K562 (cell line): Measurements from ENCODE around the gene SMIM8. TPM values are rescaled to one million over a fixed set of nuclear protein-coding genes. Genes with fewer than 3 reads are reported as not detected.
A peak's percentile ranks its signal among the peaks of the same experiment; 100 is the strongest.

Experiments
- DMBX1 ChIP-seq: fragments of 250-450 bp; sonication (Bioruptor Pico); IDR thresholded peaks from 2 replicates; pipeline ENCODE4 v1.8.0; 2022; ENCODE audit warnings: inconsistent platforms, mild to moderate bottlenecking, moderate library complexity, borderline replicate concordance
- FOXK2 ChIP-seq, 2 experiments: fragments of 450-650 bp; IDR thresholded peaks in 1 of 2; conservative IDR thresholded peaks in 1 of 2; 2 replicates each; pipeline ENCODE4 v1.6.1; 2016; ENCODE audit warnings: low read depth in 2 of 2, mild to moderate bottlenecking in 1 of 2
- HDAC3 ChIP-seq: fragments of 450-650 bp; IDR thresholded peaks from 2 replicates; pipeline ENCODE4 v1.6.1; 2018; ENCODE audit warnings: borderline replicate concordance, mild to moderate bottlenecking, moderate library complexity; ENCODE audit not compliant: partially characterized antibody
- MED1 ChIP-seq: sonication (generic); formaldehyde crosslinking; IDR thresholded peaks from 2 replicates; pipeline ENCODE4 v1.8.1; 2023; ENCODE audit warnings: missing genetic modification reagents, borderline replicate concordance
- ZNF146 ChIP-seq: IDR thresholded peaks from one replicate; pipeline ENCODE4 v1.6.1; 2018; ENCODE audit warnings: missing compliant biosample characterization; ENCODE audit not compliant: unreplicated experiment
- ZNF274 ChIP-seq: IDR thresholded peaks from 2 replicates; pipeline ENCODE4 v1.6.1; 2011; ENCODE audit warnings: low read depth, mild to moderate bottlenecking, low read length, moderate library complexity, borderline replicate concordance
- ZNF586 ChIP-seq: fragments of 450-650 bp; formaldehyde crosslinking; conservative IDR thresholded peaks from 2 replicates; pipeline ENCODE4 v1.4.0; 2020; ENCODE audit warnings: mild to moderate bottlenecking, moderate library complexity
- ZNF79 ChIP-seq: fragments of 250-450 bp; sonication (Bioruptor Pico); IDR thresholded peaks from 2 replicates; pipeline ENCODE4 v1.4.0; 2020; ENCODE audit warnings: low read depth, mild to moderate bottlenecking, moderate library complexity
- ZNF830 ChIP-seq: fragments of 250-450 bp; sonication (Bioruptor Pico); IDR thresholded peaks from 2 replicates; pipeline ENCODE4 v1.5.0; 2021; ENCODE audit warnings: mild to moderate bottlenecking
- polyA plus RNA-seq, 8 experiments: library from polyadenylated mRNA; depleted of rRNA in 4 of 8; stranded (reverse) in 5 of 8; unstranded in 3 of 8; fragments of >200 nt; fragmentation: Nextera tagmentation in 2 of 8; fragmentation: Illumina TruSeq in 1 of 8; extraction: Ambion mirVana in 2 of 8; extraction: Trizol in 1 of 8; gene quantifications; 2 replicates each; pipeline versions ENCODE4 v1.2.1 to v1.2.3, GENCODE V29; 2011 to 2014; ENCODE audit warnings: inconsistent platforms in 1 of 8, missing spikeins in 1 of 8
- total RNA-seq, 7 experiments: library from RNA; depleted of rRNA in 6 of 7; stranded (reverse); fragments of >200 nt in 6 of 7; fragmentation: Illumina TruSeq in 2 of 7; extraction: Trizol in 2 of 7; gene quantifications; 2 replicates each; pipeline versions ENCODE4 v1.2.1 to v1.2.3, GENCODE V29; 2011 to 2021; ENCODE audit warnings: low replicate concordance in 1 of 7
- TF ChIP-seq, protein P1 (sequence below): fragments of 450-650 bp; IDR thresholded peaks from 2 replicates; pipeline ENCODE4 v1.6.1; 2016; ENCODE audit warnings: mild to moderate bottlenecking, moderate library complexity

SMIM8 gene
- total and polyA plus RNA-seq, 9 of the 15 experiments (the other 6 are each of a cell fraction or from before 2014, with no cell fraction given), result 8.3 to 53.7 (median 15.1) TPM

DNA sequence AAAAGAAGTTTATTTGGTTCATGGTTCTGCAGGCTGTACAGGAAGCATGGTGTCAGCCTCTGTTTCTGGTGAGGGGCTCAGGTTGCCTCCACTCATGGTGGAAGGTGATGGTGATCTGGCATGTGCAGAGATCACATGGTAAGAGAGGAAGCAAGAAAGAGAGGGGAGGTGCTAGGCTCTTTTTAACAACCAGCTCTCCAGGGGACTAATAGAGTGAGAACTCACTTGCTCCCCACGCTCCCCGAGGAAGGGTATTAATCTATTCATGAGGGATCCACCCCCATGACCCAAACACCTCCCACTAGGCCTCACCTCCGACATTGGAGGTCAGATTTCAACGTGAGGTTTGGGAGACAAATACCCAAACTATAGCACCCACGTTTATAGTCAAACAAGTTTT is 10.6 kb downstream of the SMIM8 start (continued):
- TF ChIP-seq ZNF79 (CRISPR knock-in tag) (no peak), MED1 (no peak), HDAC3 (no peak), ZNF586 (no peak), FOXK2 (conservative IDR thresholded peaks at IDR 0.05 in 1 of 2, IDR thresholded peaks at IDR 0.05 in 1 of 2; ENCODE audit: low read depth in 2 of 2) (no peak), ZNF274 (no peak), DMBX1 (CRISPR knock-in tag) (0 out of 2 replicates have a peak, but pooled peaks have one; percentile 46), ZNF146 (CRISPR knock-in tag) (no peak), ZNF830 (no peak)
- TF ChIP-seq, protein P1, sequence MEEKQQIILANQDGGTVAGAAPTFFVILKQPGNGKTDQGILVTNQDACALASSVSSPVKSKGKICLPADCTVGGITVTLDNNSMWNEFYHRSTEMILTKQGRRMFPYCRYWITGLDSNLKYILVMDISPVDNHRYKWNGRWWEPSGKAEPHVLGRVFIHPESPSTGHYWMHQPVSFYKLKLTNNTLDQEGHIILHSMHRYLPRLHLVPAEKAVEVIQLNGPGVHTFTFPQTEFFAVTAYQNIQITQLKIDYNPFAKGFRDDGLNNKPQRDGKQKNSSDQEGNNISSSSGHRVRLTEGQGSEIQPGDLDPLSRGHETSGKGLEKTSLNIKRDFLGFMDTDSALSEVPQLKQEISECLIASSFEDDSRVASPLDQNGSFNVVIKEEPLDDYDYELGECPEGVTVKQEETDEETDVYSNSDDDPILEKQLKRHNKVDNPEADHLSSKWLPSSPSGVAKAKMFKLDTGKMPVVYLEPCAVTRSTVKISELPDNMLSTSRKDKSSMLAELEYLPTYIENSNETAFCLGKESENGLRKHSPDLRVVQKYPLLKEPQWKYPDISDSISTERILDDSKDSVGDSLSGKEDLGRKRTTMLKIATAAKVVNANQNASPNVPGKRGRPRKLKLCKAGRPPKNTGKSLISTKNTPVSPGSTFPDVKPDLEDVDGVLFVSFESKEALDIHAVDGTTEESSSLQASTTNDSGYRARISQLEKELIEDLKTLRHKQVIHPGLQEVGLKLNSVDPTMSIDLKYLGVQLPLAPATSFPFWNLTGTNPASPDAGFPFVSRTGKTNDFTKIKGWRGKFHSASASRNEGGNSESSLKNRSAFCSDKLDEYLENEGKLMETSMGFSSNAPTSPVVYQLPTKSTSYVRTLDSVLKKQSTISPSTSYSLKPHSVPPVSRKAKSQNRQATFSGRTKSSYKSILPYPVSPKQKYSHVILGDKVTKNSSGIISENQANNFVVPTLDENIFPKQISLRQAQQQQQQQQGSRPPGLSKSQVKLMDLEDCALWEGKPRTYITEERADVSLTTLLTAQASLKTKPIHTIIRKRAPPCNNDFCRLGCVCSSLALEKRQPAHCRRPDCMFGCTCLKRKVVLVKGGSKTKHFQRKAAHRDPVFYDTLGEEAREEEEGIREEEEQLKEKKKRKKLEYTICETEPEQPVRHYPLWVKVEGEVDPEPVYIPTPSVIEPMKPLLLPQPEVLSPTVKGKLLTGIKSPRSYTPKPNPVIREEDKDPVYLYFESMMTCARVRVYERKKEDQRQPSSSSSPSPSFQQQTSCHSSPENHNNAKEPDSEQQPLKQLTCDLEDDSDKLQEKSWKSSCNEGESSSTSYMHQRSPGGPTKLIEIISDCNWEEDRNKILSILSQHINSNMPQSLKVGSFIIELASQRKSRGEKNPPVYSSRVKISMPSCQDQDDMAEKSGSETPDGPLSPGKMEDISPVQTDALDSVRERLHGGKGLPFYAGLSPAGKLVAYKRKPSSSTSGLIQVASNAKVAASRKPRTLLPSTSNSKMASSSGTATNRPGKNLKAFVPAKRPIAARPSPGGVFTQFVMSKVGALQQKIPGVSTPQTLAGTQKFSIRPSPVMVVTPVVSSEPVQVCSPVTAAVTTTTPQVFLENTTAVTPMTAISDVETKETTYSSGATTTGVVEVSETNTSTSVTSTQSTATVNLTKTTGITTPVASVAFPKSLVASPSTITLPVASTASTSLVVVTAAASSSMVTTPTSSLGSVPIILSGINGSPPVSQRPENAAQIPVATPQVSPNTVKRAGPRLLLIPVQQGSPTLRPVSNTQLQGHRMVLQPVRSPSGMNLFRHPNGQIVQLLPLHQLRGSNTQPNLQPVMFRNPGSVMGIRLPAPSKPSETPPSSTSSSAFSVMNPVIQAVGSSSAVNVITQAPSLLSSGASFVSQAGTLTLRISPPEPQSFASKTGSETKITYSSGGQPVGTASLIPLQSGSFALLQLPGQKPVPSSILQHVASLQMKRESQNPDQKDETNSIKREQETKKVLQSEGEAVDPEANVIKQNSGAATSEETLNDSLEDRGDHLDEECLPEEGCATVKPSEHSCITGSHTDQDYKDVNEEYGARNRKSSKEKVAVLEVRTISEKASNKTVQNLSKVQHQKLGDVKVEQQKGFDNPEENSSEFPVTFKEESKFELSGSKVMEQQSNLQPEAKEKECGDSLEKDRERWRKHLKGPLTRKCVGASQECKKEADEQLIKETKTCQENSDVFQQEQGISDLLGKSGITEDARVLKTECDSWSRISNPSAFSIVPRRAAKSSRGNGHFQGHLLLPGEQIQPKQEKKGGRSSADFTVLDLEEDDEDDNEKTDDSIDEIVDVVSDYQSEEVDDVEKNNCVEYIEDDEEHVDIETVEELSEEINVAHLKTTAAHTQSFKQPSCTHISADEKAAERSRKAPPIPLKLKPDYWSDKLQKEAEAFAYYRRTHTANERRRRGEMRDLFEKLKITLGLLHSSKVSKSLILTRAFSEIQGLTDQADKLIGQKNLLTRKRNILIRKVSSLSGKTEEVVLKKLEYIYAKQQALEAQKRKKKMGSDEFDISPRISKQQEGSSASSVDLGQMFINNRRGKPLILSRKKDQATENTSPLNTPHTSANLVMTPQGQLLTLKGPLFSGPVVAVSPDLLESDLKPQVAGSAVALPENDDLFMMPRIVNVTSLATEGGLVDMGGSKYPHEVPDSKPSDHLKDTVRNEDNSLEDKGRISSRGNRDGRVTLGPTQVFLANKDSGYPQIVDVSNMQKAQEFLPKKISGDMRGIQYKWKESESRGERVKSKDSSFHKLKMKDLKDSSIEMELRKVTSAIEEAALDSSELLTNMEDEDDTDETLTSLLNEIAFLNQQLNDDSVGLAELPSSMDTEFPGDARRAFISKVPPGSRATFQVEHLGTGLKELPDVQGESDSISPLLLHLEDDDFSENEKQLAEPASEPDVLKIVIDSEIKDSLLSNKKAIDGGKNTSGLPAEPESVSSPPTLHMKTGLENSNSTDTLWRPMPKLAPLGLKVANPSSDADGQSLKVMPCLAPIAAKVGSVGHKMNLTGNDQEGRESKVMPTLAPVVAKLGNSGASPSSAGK, result 0 out of 2 replicates have a peak, but pooled peaks have one; percentile 24
